PFSK-1 (cell line): ENCODE measurements around the gene RGS18.

Experiments used
- POLR2AphosphoS5 ChIP-seq: IDR thresholded peaks from 2 replicates; pipeline ENCODE4 v1.6.1; 2012; ENCODE audit warnings: low read depth, mild to moderate bottlenecking, control low read depth, low read length, moderate library complexity
- SIN3A ChIP-seq: IDR thresholded peaks from 2 replicates; pipeline ENCODE4 v1.6.1; 2012; ENCODE audit warnings: mild to moderate bottlenecking, low read length, moderate library complexity, borderline replicate concordance; ENCODE audit not compliant: insufficient read depth
- TAF1 ChIP-seq: IDR thresholded peaks from 2 replicates; pipeline ENCODE4 v1.6.1; 2012; ENCODE audit warnings: low read length, control low read depth, borderline replicate concordance; ENCODE audit not compliant: insufficient read depth
- TF ChIP-seq, protein P1 (sequence below), 2 experiments: IDR thresholded peaks; 2 replicates each; pipeline versions ENCODE4 v1.6.1 to v1.8.0; 2011 to 2012; ENCODE audit warnings: low read depth in 2 of 2, low read length in 2 of 2, control low read depth in 1 of 2, inconsistent platforms in 1 of 2, mild to moderate bottlenecking in 1 of 2, moderate library complexity in 1 of 2; ENCODE audit not compliant: insufficient read depth in 1 of 2

DNA sequence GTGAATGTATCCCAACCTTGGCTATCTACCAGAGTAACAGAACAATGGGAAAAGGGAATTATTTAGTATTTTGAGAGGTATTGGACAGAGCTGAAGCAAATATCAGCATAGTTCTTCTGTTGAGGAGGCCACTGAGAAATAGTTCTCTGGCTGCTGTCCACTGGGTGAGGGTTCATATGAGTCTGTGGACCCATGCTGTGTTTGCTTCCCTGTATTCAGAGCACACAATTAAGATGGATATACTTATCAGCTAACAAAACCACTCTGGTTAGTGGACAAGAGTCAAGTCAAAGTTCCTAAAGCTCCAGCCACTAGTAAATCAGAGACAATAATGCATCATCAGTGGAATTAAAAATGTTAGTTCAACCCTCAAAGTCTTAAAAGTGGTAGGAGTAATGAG lies 66.1 kb downstream of the RGS18 start:
- TF ChIP-seq, protein P1, sequence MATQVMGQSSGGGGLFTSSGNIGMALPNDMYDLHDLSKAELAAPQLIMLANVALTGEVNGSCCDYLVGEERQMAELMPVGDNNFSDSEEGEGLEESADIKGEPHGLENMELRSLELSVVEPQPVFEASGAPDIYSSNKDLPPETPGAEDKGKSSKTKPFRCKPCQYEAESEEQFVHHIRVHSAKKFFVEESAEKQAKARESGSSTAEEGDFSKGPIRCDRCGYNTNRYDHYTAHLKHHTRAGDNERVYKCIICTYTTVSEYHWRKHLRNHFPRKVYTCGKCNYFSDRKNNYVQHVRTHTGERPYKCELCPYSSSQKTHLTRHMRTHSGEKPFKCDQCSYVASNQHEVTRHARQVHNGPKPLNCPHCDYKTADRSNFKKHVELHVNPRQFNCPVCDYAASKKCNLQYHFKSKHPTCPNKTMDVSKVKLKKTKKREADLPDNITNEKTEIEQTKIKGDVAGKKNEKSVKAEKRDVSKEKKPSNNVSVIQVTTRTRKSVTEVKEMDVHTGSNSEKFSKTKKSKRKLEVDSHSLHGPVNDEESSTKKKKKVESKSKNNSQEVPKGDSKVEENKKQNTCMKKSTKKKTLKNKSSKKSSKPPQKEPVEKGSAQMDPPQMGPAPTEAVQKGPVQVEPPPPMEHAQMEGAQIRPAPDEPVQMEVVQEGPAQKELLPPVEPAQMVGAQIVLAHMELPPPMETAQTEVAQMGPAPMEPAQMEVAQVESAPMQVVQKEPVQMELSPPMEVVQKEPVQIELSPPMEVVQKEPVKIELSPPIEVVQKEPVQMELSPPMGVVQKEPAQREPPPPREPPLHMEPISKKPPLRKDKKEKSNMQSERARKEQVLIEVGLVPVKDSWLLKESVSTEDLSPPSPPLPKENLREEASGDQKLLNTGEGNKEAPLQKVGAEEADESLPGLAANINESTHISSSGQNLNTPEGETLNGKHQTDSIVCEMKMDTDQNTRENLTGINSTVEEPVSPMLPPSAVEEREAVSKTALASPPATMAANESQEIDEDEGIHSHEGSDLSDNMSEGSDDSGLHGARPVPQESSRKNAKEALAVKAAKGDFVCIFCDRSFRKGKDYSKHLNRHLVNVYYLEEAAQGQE (IDR thresholded peaks at IDR 0.05; ENCODE audit: insufficient read depth in 1 of 2, low read depth in 2 of 2, low read length in 2 of 2) = no peak
- TF ChIP-seq SIN3A = no peak
- no peak for TF ChIP-seq TAF1
- TF ChIP-seq POLR2AphosphoS5 = no peak
